Stimulated activated CD4-positive, alpha-beta T cell treated with anti-CD3 and anti-CD28 coated beads, Interleukin-12 subunit alpha, Interleukin-12 subunit beta, amount 100 ng/mL, for 24 hours (primary cell): ENCODE measurements around the gene PLCH1.
"Not testable (repeated sequence)": the region's sequence is repeated elsewhere in the genome, so short reads cannot be mapped to it uniquely, and the experiment has no call there.

Experiments used
- DNase-seq, 2 experiments: peaks; one replicate each; pipeline ENCODE4 v3.0.0-alpha.2; 2020; ENCODE audit warnings: low read depth in 2 of 2

The PLCH1 gene

DNA sequence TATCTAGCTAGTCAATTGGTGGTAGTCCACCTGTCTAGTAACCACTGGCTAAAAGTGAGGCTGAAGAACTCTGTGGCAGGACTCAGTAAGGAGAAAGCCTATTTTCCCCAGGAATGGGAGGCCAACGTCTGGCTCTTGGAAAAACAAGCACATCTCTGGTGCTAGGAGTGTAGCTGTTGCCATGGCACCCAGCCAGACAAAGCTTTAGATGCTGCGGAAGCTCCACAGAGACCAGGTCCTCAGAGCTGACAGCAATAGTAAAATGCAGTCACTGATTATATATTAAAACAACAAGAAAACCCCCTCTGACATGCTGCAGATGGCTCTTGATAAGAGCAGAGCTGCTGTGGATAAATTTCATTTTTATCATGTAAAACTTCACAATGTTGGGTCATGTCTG is 326.5 kb downstream of the PLCH1 start:
- no peak for DNase-seq

- no peak for DNase-seq
Observed at GRCh38 chr3:155417119-155417517, 327.8 kb downstream of the PLCH1 start.

DNA sequence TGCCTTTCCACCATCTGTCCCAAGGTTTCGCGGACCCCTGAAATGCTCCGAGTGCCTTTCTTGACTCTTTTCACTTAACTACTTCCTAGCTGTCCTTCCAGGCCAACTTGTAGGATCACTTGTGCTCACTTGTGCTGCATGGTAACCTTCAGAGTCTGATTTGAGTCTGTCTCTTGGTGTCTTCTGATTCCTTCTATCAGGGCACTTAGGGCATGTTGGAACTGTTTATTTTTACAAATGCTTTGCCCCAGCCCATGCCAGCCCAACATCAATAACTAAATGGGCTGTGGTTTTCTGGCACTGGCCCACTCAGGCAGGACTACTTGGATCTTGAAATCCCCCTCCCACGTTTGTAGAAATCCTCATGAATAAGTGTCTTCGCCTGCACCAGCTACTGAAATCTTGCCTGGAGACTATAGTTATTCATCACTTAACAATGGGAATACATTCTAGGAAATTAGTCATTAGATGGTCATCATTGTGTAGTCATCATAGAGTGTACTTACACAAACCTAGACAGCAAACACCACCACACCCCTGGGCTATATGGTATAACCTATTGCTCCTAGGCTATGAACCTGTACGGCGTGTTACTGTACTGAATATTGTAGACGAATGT is 328.3 kb downstream of the PLCH1 start:
- no peak for DNase-seq

DNA sequence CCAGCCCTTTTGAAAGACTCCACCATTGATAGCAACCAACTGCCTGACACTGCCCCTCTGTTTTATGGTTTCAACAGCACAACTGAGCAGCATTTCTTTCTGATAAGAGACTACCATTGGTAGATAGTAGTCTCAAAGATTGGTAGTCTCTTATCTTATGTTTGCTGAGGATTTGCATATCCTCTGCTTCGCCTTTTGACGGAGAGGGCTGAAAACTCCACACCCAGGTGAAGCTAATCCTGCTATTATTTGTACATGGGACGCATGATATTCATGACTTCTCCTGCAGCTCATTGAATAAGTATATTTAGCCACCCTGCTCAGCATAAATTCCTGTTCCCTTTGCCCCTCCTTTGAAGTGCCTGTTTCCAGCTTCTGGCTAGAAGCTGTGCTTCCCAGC is 332.0 kb downstream of the PLCH1 start:
- DNase-seq: no peak

DNA sequence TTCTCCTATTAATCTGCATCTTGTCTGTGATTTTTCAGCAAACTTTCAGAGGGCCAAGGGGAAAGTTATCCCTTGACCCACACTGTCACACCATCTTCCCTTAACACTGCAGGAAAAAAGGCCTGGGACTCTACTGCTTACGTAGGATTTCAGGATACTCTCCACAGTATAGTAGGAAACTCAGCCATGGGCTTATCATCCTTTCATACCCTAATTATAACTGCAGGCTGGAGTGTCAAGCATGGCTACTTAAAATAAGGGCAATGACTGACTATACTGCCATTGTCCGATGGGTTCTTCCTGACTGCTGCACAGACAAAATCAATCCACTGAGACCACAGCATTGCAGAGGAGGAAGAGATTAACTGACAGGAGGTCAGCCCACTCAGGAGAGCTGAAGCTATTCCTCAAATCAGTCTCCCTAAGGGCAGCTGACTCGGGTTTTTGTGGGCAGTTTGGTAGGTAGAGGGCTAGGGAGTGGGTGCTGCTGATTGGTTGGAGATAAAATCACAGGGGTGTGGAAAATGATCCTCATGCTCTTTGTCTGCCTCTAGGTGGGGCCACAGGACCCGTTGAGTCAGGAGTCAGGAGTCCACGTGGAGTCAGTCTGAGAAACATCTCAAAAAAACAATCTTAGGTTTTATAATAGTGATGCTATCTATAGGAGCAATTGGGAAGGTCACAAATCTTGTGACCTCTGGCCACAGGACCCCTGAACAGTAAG is 333.2 kb downstream of the PLCH1 start:
- DNase-seq: no peak

GRCh38 chr3:155409336-155409735 is 335.5 kb downstream of the PLCH1 start:
- DNase-seq: no peak

DNA sequence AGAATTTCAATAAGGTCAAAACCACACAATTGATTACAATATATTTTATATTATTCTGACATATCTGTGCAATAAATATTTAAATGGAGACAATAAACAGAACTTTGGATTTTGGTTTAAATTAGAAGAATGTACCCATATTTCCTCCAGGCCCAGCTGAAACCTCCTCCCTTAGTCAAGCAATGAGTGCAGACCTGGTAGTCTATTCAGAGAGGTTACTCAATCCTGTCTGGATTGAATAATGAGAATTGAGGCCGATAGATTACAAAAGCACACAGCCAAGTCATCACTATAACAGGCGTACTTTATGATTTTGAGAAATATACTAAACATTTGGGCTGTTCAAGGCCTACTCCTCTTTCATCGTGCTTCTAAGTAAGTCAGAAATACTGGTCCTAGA is 336.9 kb downstream of the PLCH1 start:
- DNase-seq: no peak

DNA sequence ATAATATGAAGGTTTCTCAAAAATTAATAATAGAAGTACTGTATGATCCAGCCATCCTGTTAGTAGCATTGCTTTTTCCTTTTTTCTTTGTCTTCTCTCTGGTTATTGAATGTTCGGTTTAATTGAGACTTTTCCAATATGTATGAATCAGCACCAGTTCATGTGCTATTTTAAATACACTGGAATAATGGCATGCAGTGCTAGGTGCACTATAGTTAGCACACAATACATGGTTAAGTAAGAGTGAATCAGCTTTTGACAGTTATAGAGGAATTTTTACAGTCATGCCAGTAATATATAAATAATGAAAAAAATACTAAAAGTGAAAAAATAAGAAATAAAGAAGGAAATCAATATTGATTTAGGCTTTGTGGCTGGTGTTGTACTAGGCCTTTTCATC is 337.5 kb downstream of the PLCH1 start:
- no peak for DNase-seq

DNA sequence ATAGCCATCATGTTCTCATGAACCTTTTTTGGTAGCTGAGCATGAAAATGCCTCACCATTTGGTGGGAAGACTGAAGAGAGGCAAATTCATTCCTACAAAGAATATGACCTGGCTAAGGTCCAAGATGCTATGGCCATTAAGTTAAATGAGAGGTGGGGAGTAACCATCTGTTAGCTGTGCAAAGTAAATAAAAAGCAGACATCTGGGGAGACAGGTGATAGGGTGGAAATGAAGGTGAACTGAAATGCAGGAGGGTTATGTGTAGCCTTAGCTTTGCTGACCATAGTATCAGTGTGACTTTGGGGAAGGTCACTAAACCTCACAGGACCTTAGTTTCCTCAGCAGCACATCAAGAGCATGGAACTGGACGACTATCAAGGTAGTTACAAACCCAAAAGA is 340.4 kb downstream of the PLCH1 start:
- no peak for DNase-seq

DNA sequence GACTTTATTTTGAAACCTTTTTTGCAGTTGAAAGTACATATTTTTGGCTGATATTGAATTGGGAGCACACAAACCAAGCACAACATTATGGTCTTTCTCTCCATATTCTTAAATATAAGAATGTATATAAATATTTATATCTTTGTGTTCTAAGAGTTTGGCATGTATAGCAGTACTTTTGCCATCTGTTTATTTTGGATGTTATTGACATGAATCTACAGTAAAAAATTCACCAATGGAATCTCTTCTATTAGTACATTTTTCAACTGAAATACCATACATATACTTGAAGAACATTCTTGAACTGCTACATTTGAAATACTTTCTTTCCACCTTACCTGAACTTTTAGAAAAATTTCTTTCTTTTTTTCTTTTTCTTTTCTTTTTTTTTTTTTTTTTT is 342.2 kb downstream of the PLCH1 start:
- no peak for DNase-seq

- no peak for DNase-seq
Observed at GRCh38 chr3:155398046-155398445, 346.8 kb downstream of the PLCH1 start.

DNA sequence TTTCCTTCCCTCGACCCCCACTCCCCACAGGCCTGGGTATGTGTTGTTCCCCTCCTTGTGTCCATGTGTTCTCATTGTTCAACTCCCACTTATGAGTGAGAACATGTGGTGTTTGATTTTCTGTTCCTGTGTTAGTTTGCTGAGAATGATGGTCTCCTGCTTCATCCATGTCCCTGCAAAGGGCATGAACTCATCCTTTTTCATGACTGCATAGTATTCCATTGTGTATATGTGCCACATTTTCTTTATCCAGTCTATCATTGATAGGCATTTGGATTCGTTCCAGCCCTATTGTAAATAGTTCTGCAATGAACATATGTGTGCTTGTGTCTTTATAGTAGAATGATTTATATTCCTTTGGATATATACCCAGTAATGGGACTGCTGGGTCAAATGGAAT is 350.0 kb downstream of the PLCH1 start:
- DNase-seq: not testable (repeated sequence)

- DNase-seq: no peak
Observed at GRCh38 chr3:155394240-155394639, 350.6 kb downstream of the PLCH1 start.

DNA sequence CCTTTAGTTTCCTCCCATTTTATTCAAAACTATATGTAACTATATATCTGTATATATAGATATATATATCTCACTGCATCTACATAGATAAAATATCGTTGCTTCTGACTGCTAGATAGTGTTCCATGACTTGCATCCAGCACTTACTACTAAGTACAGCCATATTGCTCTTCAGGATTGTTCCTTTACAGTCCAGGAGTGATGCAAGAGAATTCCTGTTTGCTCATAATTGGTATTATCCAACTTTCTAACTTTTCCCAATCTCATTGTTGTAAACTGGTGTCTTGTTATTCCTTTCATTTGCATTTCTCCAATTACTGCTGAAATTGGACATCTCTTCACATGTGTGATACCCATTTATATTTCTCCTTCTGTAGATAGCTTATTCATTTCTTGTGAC is 351.6 kb downstream of the PLCH1 start:
- no peak for DNase-seq

DNA sequence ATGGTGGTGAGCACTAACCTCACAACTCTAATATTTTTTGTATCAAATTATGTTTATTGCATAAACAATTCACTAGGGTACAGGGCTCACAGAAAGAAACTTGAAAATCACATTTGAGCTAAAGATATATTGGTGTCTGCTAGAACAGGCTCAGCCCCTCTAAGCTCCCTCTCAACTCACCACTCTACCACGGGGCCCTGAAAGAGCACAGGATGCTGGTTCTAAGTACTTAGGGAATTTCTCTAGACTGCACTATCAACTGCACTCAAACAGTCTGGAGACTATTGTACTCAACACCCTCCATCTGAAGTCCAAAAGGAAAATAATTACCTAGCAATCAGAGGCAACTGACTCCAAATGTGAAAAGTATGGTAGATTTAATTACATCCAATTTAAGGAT is 352.7 kb downstream of the PLCH1 start:
- DNase-seq: no peak

GRCh38 chr3:155391551-155391958 is 353.3 kb downstream of the PLCH1 start:
- DNase-seq: no peak

DNA sequence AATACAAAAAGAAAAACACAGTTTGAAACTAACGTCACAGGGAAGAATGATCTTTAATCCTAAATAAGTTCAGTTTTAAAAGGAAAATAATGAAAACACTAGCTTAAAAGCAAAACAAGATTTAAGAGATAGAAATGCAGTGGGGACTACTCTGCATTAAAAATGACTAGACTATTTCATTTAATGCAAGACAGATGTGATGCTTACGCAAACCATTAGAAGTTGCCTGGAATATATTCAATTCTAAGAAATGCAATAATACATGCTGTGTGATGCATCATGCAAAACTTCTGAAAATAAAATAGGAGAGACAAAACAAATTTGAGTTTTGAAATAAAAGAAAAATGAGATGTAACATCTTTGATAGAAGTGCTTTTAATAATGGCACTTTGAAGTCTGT is 353.8 kb downstream of the PLCH1 start:
- DNase-seq: no peak

GRCh38 chr3:155390351-155390750 is 354.5 kb downstream of the PLCH1 start:
- DNase-seq: no peak

DNA sequence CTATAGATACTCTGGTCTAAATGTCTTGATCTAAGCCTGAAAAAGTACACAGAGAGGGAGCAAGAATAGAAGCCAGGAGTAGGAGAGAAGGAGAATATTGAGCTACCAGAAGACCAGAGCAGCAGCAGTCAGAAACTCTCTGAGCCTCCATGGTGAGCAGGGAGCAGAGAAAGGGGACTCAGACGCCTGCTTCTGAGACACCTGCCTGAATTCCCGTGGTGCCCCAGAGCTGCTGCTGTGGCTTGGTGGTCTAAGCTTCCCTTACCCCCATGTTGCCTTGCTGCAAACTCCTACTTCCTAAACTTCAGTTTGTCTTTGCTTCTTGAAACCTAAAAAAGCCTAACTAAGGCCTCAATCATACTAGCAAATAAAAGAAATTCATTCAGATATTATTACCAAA is 356.5 kb downstream of the PLCH1 start:
- no peak for DNase-seq

DNA sequence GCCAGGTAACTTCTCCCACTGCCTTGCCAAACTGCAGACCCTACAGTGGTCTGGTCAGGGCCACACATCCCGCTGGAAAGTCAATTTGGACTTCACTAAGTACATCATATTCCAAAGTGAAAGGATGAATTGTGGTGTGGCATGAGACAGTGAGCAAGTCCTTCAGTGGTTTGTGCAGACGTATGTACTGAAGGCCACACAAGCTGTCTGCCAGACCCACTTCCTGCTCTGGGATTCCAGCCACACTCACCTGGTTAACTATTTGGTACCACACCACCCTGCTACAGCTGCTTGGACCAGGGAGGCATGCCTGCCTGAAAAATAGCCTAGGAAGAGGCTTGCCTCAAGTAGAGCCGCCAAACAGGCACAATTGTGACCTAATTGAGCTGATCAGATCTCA is 357.3 kb downstream of the PLCH1 start:
- DNase-seq: no peak

DNA sequence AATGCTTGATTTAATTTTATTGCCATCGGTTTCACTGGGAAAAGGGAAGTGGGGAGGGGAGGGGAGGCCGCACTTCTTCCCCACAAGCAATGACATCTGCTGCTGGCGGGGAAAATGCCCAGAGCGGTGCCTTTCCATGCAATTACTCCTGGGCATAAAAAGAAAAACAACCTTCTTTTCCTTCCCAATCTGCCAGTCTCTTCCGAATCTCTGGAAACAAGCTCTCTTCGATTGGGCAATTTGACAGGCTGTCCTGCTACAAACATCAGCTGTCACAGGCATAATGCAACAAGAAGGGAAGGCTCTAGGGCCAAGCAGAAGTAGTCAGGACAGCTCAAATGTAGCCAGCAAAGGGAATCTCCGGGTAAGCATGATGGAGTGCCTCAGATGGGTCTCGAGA is 358.0 kb downstream of the PLCH1 start:
- DNase-seq: no peak

DNA sequence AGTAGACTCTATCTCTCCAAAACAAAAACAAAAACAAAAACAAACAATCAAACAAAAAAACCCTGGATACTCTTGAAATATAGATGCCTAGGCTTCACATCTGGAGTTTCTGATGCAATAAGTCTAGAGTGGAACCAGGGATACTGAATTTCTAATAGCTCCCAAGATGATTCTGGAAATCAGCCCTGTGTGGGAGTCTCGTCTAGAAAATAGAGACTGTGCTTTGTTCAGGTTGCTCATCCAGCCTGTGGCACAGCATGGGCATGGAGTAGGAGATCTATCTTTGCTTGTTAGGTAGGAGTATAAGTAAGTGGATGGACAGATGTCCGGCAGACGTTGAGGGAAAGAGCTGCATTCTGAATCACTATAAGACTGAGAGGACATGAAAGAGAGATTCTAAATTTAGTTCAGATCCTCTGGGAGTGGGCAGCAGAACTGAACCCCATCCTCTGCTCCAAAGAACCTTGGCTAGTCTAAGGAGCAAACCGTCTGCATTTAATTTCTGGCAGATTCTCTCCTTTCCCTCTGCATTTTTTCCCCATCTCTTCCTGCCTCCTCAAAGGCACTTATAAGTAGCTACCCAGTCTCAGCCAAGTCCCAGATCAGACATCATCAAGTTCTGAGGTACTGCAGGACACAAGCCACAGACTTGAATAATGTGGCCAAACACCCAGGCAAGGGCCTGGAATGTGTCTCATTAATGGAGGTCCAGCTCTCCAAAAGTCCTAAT is 358.8 kb downstream of the PLCH1 start:
- DNase-seq: no peak

- DNase-seq: no peak
Observed at GRCh38 chr3:155382396-155383042, 362.4 kb downstream of the PLCH1 start.
